LHCN-M2 (cell line): Measurements from ENCODE around the gene NDUFC1. TPM values are rescaled to one million over a fixed set of nuclear protein-coding genes. Genes with fewer than 3 reads are reported as not detected.
"Not testable (repeated sequence)": the region's sequence is repeated elsewhere in the genome, so short reads cannot be mapped to it uniquely, and the experiment has no call there.

Experiments
- DNase-seq: peaks from one replicate; pipeline ENCODE4 v3.0.0-alpha.2; 2012; ENCODE audit warnings: low read depth
- total RNA-seq: library from RNA; depleted of rRNA; stranded (reverse); fragments of >200 nt; gene quantifications from 2 replicates; pipeline ENCODE4 v1.2.3, GENCODE V29; 2014

NDUFC1 gene
- total RNA-seq, 1 experiment from 2014 or later: 34.4 TPM

DNA sequence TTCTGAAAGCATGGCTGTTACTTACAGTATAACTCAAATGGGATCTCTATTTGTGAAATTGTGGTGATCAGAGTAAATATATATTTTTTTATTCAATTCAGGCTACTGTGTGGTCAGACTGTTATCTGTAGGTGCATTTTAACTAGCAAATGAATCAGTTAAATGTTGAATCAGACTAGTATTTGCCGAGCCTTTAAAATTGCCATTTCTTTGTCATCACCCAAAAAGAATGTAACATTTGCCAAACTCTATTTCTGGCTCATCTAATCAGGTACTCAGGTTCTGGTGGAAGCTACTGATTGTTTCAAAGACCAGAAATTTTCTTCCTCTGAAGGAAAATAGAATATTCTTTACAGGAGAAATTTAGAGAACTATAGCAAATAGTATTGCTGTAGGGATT is 2.7 kb downstream of the NDUFC1 start:
- no peak for DNase-seq

DNA sequence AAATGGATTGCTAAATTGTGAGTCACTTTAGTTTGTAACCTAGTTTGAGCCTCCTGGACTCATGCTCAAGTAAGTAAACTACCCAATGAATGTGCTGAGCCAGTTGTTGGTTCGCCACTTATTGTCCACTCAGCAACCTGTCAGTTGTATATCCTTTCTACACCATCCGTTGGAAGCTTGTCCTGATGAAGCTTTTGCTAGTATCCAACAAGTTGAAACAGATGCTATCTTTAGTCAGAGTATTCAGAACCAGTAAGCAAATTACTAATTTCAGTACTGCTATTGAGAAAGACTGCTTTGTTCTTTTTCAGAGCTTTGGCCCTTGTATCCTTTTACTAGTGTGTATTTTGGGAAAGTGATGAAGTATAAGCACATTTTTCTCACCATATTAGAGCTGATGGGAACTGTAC is 5.3 kb downstream of the NDUFC1 start:
- DNase-seq: peak; percentile 51

DNA sequence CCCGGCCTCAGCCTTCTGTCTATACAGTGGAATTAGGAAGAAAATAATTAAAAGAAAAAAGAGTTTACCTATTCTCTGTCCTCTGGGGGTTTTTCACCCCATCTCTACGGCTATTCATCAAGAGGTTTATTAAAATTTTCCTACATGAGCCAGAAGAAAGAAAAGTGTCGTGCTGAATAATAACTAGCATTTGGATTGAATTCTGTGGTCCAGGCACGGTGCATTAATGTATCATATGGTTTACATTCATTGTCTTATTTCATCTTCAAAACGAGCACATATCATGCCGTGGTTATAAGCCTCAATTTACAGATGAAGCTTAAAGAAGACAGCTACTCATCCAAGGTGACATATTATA is 6.4 kb downstream of the NDUFC1 start:
- DNase-seq: no peak

DNA sequence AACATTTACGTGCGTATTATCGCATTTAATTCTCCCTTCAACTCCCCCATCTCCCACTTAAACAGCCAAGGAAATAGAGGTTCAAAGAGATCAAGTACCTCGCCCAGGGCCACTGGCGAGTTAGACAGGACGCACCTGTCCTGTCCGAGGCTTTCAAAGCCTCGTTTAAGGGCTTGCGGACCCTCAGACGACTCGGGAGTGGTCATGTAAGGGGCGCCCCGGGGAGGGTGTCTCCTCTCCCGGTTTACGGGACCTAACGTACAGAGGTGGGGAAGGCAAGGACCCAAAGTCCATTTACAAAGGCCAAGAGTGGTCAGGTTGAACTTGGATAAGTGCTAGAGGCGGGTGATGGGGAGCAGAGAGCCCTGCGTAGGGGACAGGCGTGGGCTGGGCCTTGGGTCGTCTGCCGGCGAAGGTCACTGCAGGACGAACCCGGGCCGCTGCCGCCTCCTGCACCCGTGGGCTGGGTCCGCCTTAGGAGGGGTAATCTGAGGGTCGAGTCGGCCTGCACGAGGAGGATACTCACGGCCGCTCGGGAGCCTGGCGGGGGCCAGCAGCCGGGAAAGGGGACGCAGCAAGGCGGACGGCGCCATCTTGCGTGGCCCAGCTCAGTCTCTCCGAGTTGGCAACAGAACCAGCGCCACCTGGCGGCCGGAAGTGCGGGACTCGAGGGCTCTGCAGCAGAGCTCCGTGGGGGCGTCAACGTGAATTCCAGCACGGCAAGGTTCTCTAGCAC is 6.9 kb downstream of the NDUFC1 start:
- DNase-seq: peak; percentile 87

DNA sequence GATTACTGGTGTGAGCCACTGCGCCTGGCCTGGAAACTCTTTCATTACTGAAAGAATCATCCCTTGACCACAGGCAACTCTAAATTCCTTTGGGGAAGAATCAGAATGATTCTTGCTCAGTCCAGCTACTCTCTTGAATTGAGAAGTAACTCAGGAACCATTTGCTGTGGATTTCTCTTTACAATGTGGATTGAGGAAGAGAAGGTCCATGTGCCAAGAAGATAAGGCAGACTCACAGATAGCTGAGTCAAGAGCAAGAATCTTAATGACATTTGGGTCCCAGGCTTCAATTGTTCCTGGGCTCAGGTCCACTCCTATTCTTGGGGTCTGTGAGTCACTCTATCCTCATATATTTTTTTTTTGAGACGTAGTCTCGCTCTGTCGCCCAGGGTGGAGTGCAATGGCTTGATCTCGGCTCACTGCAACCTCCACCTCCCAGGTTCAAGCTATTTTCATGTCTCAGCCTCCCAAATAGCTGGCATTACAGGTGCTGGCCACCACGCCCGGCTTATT is 16.0 kb downstream of the NDUFC1 start:
- DNase-seq: no peak

DNA sequence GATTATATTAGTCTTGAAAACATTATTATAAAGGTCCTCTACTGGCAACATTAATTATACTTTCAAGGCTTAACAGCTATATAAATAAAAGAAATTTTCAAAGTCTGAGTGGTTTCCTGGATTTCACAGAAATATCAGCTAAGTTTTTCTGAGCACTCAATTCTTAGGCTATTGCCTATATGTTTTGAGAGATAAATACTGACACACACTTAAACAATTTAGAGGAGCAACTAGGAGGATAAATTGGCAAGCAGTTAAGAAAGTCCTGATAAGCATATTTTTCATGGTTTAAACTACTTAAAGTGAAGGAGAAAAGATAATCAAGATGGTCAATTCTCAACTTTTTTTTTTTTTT is 19.6 kb downstream of the NDUFC1 start:
- no peak for DNase-seq

DNA sequence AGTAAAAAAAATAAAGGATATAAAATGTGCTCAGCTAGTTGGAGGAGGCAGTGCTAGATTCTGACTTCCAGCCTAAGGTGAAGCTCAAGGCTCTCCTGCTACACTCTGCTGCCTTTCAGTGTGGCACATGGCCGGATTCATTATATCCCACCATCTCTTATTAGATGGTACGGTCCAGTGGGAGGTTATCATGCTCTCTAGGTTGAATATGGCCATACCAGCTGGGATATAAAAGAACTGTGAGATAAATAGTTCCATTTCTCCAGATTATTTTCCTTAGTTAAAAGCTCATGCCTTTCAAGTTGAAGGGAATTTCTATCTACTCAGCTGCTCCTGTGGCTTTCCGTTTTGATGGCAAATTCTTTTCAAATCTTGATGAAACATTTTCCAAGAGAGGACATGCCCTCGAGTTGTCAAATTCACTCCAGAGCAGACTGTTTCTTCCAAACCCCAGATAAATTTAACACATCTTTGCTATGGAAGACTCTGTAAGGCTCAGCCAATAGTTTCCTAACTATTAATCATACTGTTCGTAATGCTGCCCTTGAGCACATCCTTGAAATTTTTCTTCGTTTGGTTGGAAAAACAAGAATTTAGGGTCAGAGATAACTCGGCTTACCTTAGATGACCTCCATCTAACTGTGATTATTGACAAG is 20.1 kb downstream of the NDUFC1 start:
- peak; percentile 2 for DNase-seq

DNA sequence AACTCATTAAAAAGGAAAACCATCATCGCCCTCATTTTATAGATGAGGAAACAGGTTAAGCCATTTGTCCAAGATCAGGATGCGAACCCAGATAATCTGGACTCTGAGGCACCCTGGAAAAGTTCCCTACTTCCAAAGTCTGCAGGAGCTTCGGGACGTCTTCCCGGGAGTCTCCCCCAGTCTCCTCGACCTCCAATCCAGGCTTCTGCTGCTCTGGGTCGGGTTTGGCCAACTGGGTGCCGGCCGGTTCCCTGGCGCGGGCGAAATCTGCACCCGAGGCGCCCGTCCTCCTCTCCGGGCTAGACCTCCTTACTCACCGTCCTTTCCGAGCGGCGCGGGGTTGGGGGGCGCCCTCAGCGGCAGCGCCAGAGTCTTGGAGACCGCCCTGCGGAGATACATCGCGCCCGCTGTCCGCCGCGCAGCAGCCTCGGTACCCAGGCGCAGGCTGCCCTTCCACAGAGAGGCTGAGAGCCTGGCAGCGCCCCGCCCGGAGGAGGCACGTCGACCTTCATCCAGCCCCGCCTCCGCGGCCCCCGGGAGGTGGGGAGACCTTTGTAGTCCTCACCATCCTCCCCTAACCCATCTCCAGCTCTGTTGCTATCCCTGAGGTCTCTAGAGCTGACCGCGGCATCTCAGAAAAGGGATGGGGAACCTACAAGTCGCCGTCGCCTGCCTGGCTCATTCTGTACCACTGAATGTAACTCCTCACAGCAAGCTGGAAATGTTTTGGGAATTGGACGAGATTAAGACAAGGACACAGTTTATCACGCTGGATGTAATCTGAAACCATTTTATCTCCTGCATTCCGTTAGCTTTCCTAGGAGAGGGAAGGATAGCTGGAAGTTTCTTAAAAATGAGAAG is 22.3 kb downstream of the NDUFC1 start, which contains the start of gene MGARP:
MGARP (minus strand) TSS at position 466 of the 861 bp plus-strand sequence; CDS start at position 399, 67 bp downstream.
- peak; percentile 21 for DNase-seq

DNA sequence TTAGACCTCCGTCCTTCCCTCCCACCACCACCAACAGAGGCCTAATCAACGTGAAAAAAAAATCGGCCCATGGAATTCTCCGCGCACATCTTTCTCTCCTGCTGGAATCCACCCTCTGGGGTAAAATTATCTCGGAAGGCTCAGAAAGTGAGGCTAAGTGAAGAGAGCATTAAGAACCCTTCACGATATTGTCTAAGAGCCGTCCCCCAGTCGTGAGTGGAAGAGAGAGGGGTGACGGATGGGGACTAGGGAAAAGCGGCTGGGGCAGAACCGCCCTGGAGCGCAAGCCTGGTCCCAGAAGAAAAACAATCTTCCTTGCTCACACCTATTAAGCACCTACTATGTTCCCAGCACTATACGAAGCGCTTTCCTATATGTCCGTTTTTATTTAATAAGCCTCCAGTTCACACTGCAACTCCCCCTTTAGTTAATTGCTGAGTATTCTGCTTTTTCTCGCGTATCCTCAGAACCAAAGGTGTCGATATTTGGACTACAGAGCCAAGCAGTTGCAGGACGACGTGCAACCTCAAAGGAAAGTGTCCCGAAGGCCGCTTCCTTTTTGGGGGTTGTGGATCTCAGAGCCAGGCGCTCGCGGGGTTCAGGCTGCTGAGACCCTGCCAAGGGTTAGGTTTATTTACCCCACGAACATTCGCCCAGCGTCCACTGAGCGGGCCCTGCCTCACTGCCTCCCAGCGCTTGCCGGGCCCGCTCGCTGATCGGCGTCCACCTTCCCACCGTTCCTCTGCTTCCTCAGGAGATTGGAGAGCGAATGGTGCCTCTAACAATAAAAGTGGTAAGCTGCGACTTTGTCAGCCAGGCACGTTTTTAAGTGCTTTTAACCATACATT is 23.1 kb downstream of the NDUFC1 start:
- DNase-seq: no peak

DNA sequence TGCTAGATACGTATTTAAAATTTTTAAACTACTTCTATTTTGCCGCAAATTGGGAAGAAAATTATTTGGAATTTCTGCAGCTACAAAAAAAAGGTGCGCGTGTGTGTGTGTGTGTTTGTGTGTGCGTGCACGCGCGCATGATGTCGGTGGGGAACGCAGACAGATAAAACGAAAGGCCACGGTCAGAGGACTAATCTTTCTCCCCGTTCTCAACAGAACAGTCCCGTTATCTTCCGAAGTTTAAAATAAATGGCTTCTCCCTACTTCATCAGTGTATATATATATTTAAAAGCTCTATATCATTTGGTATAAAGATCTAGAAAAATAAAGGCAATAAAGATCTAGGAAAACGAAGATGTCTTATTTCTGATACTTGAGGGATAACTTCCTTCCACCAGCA is 23.8 kb downstream of the NDUFC1 start:
- no peak for DNase-seq

DNA sequence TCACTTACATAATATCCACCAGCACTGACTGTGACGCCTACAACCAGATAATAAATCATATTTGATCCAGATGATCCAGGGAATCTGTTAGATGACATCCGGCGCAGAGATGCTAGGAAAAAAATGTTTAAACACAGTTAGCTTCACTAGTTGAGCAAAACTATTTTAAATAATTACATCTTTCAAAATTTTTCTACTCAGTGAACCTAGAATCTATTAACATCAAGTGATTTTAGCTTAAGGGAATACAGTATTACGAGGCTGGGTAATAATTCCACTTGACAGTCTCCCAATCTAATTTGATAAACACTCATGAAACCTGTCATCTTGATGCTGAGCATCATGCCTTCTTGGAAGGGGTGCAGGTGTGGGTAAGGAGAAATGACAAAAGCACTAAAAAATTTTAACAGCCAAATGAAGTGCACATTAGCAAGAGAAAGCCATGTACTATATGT is 27.0 kb downstream of the NDUFC1 start:
- DNase-seq: no peak

DNA sequence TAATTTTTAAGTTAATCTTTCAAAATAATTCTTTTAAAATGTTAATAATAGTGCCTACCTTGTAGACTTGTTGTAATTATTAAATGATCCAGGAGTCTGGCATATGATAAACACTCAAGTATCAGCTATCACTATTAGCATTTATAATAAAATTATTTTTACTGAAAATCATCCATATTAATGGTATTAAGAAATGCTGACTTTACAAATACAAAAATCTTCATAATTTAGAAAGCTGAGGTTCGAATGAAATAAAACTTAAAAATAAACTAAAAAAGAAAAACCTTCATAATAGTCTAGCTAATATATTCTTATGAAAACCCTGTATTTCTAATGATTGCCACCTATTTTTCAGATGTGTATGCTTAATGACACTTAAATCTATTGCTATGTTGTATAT is 27.5 kb downstream of the NDUFC1 start:
- no peak for DNase-seq

DNA sequence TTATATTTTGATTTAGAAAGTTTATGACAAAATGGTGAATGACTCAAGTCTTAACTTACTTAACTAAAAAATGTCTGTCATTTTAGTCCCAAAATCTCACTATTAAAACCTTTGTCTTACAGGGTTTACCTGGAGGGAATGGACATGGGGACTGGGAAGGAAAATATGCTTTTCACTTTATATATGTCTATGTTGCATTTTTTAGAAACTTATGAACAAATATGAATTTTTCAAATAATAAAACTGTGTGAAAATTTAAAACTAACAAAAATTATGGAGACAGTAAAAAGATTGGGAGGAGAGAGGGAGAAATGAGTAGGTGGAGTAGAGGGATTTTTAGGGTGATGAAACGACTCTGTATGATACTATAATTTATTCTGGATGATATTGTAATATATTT is 28.4 kb downstream of the NDUFC1 start:
- no peak for DNase-seq

DNA sequence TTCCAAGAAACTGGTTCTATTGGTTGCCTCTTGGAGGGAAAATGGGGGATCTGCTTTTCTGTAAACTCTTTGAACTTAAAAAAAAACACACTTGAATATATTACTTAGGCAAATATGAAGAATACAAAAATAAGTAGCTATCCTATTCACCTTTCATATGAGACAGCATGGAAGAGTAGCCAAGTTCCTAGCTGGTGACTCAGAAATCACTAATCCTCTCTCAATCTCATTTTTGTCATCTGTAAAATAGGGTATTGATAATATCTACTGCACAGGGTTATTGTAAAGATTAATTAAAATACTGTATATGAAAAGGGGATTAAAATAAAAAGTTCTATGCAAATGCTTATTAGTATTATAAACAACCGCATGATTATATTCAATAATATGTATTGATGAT is 35.0 kb downstream of the NDUFC1 start:
- DNase-seq: no peak

DNA sequence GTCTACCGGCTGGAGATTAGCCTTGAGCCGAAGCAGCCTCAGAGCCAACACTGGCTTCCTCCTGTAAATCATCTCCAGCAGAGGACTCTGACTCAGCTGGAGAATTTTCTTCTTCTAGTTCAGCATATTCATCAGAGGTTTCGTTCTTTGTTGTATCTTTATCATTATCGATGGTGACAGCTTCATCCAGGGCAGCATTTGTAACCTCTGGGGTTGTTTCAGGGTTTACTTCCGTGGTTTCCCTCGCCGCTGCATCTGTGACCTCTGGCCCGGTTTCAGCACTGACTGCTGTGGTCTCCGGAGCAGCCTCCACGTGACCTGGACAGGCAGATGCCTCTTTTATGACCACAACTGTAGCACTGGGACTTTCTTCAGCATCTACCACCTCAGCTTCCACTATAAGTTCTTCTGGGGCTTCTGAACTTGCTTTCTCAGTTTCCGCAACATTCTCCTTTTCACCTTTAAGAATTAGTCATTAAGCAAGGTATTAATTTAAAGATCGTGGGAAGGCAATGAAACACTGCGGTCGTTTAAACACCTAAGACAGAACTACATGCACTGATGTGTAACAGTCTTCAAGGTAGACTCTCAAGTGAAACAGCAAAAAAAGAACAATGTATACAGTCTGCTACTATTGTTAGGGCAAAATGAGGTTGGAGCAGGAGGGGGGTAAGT is 35.6 kb downstream of the NDUFC1 start:
- peak; percentile 85 for DNase-seq

DNA sequence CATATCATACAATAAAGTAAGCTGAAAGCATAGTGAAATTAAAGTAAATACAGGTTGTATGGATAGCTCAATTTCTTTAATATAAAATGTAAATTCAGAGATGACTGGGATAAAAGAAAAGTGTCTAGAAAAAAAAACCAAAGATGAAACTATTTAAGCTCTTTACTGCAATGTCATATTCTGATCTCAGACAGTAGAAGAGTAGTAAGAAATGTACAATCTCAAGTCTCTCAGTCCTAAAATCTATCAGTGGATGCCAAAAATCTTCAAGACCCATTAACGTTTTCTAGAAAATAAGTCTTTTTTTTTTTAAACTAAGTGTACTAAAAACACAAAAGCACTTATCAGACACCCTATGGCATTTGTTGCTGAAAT is 36.1 kb downstream of the NDUFC1 start:
- DNase-seq: no peak

DNA sequence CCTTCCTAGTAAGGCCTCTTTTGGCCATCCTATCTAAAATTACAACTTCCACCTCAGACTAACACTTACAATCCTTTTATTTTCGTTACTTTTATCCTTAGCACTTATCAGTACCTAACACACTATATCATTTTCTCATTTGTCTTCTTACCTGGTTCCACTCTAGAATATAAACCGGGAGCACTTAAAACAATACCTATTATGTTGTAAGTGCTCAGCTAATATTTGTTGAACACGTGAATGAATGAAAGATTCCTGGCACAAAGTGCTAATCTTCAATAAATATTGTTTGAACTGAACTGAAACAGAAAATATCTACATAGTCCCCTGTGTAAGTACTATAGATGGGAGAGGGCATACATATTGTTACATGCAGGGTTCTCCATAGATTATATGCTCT is 36.6 kb downstream of the NDUFC1 start:
- no peak for DNase-seq

DNA sequence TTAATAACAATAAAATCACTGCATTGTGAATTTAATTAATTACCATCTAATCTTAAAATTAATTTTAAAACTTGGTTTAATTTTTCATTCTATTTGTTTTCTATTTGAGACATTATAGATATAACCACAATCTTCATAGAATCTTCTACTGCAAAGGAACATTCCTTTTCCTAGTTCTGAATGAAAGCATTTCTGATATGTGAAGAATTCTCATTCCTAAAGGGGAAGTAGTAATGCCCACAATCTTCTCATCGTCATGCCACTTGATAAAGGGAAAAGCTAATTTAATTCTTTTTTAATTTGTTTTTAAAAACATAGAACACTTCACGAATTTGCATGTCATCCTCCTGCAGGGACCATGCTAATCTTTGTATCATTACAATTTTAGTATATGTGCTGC is 45.9 kb downstream of the NDUFC1 start:
- DNase-seq: no peak

DNA sequence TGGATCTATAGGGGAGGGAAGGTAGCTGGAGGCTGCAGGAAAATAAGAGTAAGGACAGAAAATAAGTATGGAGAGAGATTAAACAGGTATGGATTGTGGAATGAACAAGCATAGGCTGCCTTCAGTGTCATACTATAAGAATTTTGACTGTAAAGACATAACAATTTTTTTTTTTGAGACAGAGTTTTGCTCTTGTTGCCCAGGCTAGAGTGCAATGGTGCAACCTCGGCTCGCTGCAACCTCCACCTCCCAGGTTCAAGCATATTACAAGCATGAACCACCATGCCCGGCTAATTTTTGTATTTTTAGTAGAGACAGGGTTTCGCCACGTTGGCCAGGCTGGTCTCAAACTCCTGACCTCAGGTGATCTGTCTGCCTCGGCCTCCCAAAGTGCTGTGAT is 46.7 kb downstream of the NDUFC1 start:
- not testable (repeated sequence) for DNase-seq

DNA sequence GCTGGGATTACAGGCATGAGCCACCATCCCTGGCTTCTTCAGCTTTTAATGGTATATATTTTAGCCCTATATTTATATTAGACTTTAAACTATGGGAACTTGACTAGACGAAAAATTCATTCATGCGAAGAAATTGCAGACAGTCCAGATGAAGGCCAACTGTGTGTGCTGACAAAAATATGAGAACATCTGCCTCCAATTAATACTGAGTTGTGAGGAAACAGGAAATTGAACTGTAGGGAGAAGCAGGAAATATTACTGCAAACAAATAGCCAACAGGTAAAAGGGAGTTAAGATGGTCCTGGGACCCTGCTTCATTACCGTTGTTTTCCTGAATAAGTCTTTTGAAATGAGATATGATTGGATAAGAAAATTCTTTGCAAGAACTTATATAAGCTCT is 48.6 kb downstream of the NDUFC1 start:
- DNase-seq: no peak

DNA sequence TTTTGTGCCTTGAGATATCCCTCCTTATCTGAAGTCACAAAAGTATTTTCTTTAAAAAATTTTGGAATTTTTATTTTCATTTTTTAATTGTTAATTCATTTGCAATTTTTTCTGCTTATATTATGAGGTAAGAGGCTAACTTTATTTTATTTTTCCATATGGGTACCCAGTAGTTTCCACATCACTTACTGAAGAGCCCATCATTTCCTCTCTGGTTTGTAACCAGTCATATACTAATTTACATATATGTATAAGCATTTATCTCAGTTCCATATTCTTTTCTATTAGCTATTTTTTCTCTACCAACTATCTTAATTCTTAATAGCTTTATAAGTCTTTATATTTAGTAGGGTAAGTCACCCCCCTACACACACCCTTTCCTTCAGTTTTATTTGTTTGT is 49.2 kb downstream of the NDUFC1 start:
- DNase-seq: no peak
